Cortex of kidney (tissue), 1 donor: ENCODE results near the gene SLC12A9.
"Not testable (repeated sequence)": the region's sequence is repeated elsewhere in the genome, so short reads cannot be mapped to it uniquely, and the experiment has no call there.

Experiments used
- DNase-seq: peaks from one replicate; lab custom pipeline; 2025; lab: John Stamatoyannopoulos, UW

SLC12A9 gene

GRCh38 chr7:100852048-100852872, at the start of gene SLC12A9:
Gene SLC12A9, plus strand, starts transcription at chr7:100852713. Its CDS starts 1,485 bp downstream, at chr7:100854198.
- DNase-seq = no peak

- DNase-seq = no peak
These were observed 49.6 kb upstream of the SLC12A9 start for GRCh38 chr7:100802951-100803350.

- DNase-seq = no peak
These were observed 48.9 kb upstream of the SLC12A9 start for GRCh38 chr7:100803398-100804161.

- DNase-seq = no peak
These were observed 47.7 kb upstream of the SLC12A9 start for GRCh38 chr7:100804681-100805431.

GRCh38 chr7:100806276-100806675, 46.2 kb upstream of the SLC12A9 start:
- no peak for DNase-seq

GRCh38 chr7:100806883-100807282, 45.6 kb upstream of the SLC12A9 start:
- not testable (repeated sequence) for DNase-seq

GRCh38 chr7:100808354-100808875, 44.1 kb upstream of the SLC12A9 start:
- no peak for DNase-seq

DNA sequence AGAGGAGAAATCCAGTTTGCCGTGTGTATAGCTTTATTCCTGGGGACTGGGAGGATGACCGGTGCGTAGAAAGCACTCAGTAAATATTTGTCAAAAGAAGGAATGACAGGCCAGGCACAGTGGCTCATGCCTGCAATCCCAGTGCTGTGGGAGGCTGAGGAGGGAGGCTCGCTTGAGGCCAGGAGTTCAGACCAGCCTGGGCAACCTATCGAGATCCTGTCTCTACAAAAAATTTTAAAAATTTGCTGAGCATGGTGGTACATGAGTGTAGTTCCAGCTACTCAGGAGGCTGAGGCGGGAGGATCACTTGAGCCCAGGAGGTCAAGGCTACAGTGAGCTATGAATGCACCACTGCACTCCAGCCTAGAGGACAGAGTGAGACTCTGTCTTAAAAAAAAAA, 41.0 kb upstream of the SLC12A9 start:
- DNase-seq = no peak

DNA sequence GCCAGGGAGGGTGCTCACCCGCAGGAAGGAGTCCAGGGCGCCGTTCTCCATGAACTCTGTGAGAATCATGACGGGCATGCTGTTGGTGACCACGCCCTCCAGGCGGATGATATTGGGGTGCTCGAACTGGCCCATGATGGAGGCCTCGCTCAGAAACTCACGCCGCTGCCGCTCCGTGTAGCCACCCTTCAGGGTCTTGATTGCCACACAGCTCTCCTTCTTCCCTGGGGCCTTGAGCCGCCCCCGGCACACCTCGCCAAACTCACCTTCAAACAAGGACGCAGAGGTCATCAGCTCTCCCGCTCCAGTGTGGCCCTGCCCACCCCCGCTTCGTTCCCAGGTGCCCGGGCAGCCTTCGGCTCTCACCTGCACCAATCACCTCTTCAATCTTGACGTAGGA, 39.8 kb upstream of the SLC12A9 start:
- no peak for DNase-seq

DNA sequence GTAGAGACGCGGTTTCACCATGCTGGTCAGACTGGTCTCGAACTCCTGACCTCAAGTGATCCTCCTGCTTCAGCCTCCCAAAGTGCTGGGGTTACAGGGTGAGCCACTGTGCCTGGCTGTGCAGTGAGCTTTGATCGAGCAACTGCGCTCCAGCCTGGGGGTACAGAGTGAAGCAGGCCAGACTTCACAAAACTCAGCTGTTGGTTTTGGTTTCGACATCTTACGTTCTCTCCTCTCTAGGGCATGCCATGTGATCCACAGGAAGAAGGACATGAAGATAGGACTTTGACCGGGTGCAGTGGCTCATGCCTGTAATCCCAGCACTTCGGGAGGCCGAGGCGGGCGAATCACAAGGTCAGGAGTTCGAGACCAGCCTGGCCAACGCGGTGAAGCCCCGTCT, 36.0 kb upstream of the SLC12A9 start:
- not testable (repeated sequence) for DNase-seq

DNA sequence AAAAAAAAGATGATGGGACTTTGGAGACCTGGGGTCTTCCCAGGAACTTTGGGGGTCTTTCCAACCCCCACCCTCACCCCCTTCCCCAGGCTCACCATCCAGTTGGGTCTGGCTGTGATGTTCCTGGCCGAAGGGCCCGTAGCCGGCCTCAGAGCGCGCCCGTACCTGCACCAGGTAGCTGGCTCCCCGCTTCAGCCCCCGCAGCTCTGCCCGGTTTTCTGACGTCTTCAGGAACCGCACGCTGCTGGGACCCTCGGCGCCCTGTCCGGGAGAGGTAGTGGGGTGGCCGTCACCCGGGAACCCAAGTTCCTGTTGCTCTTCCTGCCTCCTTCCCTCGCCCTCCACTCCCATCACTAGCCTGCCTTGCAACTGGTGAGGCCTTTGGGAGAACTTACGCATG, 35.4 kb upstream of the SLC12A9 start:
- DNase-seq = no peak

DNA sequence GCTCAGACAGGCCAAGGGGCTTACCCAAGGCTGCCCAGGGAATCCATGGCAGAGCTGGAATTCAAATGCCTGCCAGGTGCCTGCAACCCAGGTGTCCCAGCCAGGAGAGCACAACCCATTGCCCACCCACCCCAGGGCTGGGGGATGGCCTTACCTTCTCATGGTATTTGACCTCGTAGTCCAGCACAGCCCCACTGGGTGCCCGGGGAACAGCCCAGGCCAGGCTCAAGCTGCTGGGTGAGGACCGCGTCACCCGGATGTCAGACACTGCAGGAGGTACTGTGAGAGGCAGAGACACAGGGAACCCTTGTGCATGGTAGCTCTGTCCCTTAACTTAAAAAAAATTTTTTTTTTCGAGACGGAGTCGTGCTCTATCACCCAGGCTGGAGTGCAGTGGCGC, 34.1 kb upstream of the SLC12A9 start:
- DNase-seq = no peak

- no peak for DNase-seq
These were observed 33.7 kb upstream of the SLC12A9 start for GRCh38 chr7:100818825-100819224.

DNA sequence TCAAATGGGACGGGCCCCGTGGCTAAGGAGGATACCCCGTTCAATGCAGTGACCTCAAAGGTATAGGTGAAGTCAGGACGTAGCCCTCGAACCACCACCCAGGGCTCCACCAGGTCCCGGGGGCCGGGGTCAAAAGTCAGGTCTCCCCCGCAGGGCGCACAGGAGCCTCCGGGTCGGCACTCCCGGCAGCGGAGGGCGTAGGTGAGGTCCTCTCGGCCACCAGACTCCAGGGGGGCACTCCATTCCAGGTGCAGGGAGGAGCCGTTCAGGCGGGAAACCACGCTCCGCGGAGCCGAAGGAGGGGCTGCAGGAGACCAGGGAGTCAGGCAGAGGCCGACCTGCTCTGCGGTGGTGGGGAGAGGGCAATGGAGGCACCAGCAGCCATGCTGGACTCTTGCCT, 32.9 kb upstream of the SLC12A9 start:
- no peak for DNase-seq

DNA sequence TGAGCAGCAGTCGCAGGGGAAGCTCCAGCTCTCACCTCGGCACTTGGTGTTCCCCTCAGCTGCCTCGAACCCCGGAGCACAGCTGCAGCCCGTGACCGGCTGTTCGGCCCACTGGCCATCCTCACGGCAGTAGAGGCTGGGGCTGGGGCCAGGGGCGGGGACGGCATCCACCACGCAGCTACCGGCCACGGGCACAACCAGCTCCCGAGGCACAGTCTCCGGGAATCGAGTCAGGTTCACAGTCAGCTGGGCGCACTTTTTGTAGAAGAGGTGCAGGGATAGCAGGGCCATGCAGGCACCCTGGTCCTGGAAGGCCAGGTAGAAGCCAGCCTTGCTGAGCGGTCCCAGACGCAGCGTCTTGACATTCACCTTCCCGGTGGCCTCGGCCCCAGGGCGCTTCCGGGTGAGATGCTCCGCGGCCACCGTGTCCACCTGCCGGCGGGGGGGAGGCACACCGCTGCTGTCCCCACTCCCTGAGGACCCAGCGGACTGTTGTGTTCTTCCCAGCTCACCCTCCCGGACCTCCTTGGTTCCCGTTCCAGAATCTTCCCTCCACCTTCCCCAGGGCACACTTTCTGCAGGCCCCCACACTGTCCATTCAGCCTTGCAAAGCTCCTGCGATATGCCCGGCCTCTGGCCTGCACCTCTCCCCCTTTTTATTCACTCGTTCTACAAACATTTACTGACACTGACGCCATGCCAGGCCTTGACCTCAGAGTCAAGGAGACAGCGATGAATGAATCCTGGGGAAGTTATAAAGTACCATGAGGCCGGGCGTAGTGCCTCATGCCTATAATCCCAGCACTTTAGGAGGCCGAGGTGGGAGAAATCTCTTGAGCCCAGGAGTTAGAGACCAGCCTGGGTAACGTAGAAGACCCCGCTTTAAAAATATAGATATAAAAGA, 30.0 kb upstream of the SLC12A9 start:
- DNase-seq = no peak

DNA sequence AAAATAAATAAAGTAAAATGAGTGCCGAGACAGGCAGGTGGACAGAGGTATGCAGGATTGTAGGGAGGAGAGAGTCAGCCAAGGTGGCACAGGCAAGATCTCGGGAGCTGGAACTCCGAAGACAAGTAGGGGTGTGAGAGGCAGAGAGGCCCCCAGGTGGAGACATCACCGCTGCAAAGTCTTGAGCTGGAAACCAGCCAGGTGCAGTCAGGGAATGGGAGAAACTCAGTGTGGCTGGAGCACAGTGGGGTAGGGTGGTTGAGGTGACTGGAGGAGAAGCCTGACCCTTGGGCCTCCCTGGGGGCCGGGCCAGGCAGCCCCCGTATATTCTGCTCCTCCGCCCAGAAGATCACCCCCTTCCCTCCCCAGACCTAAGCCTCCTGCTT, 29.4 kb upstream of the SLC12A9 start:
- no peak for DNase-seq

- DNase-seq = no peak
These were observed 29.0 kb upstream of the SLC12A9 start for GRCh38 chr7:100823534-100823933.

GRCh38 chr7:100824499-100825214, 27.9 kb upstream of the SLC12A9 start:
- DNase-seq = no peak

- no peak for DNase-seq
These were observed 27.3 kb upstream of the SLC12A9 start for GRCh38 chr7:100825215-100825671.

DNA sequence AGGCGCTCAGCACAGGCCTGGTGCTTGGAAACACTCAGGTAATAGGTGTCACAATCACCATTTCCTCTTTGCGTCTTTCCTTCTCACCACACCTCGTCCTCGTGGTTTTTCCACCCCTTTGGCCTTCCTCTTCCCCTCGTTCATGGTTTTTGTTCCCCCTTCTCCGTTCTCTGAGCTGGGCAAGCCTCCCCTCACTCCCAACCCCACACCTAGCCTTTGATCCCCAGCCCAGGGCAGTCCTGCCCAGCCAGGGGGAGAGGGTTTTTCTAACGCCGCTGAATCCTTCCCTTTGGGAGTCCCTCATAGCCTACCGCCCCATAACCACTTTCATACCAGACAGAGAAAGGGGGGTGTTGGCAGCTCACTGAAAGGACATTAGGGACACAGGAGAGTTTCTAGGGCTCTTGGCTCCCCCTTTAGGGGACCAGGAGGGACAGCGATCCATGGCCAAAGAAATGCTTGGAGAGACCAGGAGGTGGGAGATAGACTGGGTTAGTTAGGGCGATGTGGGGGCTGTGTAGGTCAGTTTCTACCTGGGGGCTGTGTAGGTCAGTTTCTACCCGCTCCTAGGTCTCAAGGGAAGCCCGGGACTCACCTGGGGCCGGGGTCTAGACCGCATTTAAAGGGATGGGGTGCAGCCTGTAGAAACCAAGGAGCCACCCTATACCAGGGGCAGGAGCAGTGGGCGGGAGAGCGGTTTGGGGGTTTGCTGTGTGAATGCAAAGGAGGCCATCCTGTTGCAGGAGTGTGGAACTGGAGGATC, 26.6 kb upstream of the SLC12A9 start:
- no peak for DNase-seq
